ENCODE measurements around the gene ZFHX3. TPM values are rescaled to one million over a fixed set of nuclear protein-coding genes. Genes with fewer than 3 reads are reported as not detected.

ZFHX3 gene
- total and polyA plus RNA-seq, 10 of the 15 experiments (the other 5 are each of a cell fraction or from before 2014, with no cell fraction given) = 0.68 to 8.6 (median 2.0) TPM

DNA sequence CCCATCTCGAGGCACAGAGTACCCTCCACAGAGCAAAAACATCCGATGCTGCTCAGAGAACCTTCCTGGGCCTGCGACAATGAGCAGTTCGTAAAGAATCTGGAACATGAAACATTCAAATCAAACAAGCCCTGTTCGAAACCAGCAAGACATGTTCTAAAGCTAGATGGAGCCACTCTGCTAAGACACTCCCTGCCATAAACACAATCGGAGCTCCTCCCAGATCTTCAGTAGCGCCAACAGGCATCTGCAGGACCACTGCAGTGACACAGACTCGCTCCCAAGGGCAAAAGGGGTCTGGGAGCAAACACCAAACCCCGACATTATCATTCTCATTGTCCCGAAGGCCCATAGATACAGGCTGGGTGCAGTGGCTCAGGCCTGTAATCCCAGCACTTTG, 108.7 kb downstream of the ZFHX3 start:
- no peak overlapping the region for H3K27ac ChIP-seq (ENCODE audit: control insufficient read depth, insufficient read depth)
- no peak overlapping the region for H3K4me3 ChIP-seq
- no peak for ATAC-seq
- DNase-seq (ENCODE audit: low read depth, low spot score) = no peak
- SMC1A ChIA-PET (ENCODE audit: uncharacterized antibody, unreplicated experiment) = no interaction called here
- no TSS peak for BruUV-seq (replicated peaks)
- no peaks in the 10 kb centered on the region for H4K20me1 ChIP-seq (ENCODE audit: control insufficient read depth, insufficient read depth)
- POLR2A ChIA-PET = no interaction called here
- H3K79me2 ChIP-seq (ENCODE audit: control insufficient read depth, insufficient read depth, low read length) = no peaks in the 10 kb centered on the region
- WGBS (ENCODE audit: insufficient coverage, insufficient replicate concordance, low lambda C conversion rate, missing lambda C conversion rate) = 77% methylated on average over 10 of the region's 10 CpGs
- H3K4me2 ChIP-seq (ENCODE audit: control insufficient read depth, insufficient read depth) = no peak overlapping the region
- RAD21 ChIA-PET (ENCODE audit: unreplicated experiment) = no interaction called here
- no peak for FAIRE-seq
- H3K36me3 ChIP-seq (ENCODE audit: control insufficient read depth in 2 of 2, insufficient read depth in 2 of 2, low read length in 1 of 2) = no peaks in the 10 kb centered on the region; a peak in 1 of 4 replicates
- no peaks in the 10 kb centered on the region for H3K27me3 ChIP-seq (replicated peaks in 1 of 2; ENCODE audit: control insufficient read depth in 2 of 2, insufficient read depth in 2 of 2, low read length in 1 of 2)
- no peak overlapping the region for H2AFZ ChIP-seq (ENCODE audit: control insufficient read depth, low read depth, low read length)
- TF ChIP-seq CHD4 (IDR thresholded peaks at IDR 0.05) = no peak
- no peak for TF ChIP-seq JUNB (IDR thresholded peaks at IDR 0.05)
- no peak for TF ChIP-seq ZZZ3 (IDR thresholded peaks at IDR 0.05; ENCODE audit: control insufficient read depth, insufficient read length, low read depth)
- TF ChIP-seq MLLT1 (IDR thresholded peaks at IDR 0.05) = no peak
- no peak for TF ChIP-seq SMAD1 (IDR thresholded peaks at IDR 0.05; ENCODE audit: low read depth, partially characterized antibody)
- TF ChIP-seq NR2F1 (conservative IDR thresholded peaks at IDR 0.05) = no peak
- no peak for TF ChIP-seq WRNIP1 (IDR thresholded peaks at IDR 0.05; ENCODE audit: borderline replicate concordance, low read depth, low read length)
- no peak for TF ChIP-seq ASH2L (IDR thresholded peaks at IDR 0.05; ENCODE audit: borderline replicate concordance, low read depth)
- in situ Hi-C loops (cut with MboI) (no loop called here), intact Hi-C loops (cut with micrococcal nuclease; ENCODE audit: unreplicated experiment) (no loop called here)
- H3K4me1 ChIP-seq (ENCODE audit: control insufficient read depth, insufficient read depth, low read length) = no peaks in the 10 kb centered on the region
- H3K9me3 ChIP-seq (replicated peaks; ENCODE audit: control insufficient read depth, insufficient read depth, low read length) = no peaks in the 10 kb centered on the region
- no peak overlapping the region for H3K9ac ChIP-seq (ENCODE audit: control insufficient read depth, insufficient read depth, low read length)
- CTCF ChIA-PET = interaction anchor here (0.5 kb wide), 1 partner anchor 1501 kb away, joined by 3 read pairs; no protein-coding TSS in a partner anchor

- no peaks in the 10 kb centered on the region for H3K4me1 ChIP-seq (ENCODE audit: control insufficient read depth, insufficient read depth, low read length)
- no peak for ATAC-seq
- H4K20me1 ChIP-seq (ENCODE audit: control insufficient read depth, insufficient read depth) = no peaks in the 10 kb centered on the region
- H3K36me3 ChIP-seq (ENCODE audit: control insufficient read depth in 2 of 2, insufficient read depth in 2 of 2, low read length in 1 of 2) = no peaks in the 10 kb centered on the region; a peak in 1 of 4 replicates
- DNase-seq (ENCODE audit: low read depth, low spot score) = no peak
- no peaks in the 10 kb centered on the region for H3K27me3 ChIP-seq (replicated peaks in 1 of 2; ENCODE audit: control insufficient read depth in 2 of 2, insufficient read depth in 2 of 2, low read length in 1 of 2)
- H3K9me3 ChIP-seq (replicated peaks; ENCODE audit: control insufficient read depth, insufficient read depth, low read length) = no peaks in the 10 kb centered on the region
- no peak for TF ChIP-seq SREBF1 (IDR thresholded peaks at IDR 0.05; ENCODE audit: low read length)
- no peak for TF ChIP-seq FOXK2 (IDR thresholded peaks at IDR 0.05)
- TF ChIP-seq SRF (IDR thresholded peaks at IDR 0.05; ENCODE audit: low read depth in 2 of 2, low read length in 2 of 2) = no peak
- TF ChIP-seq MXI1 (IDR thresholded peaks at IDR 0.05; ENCODE audit: low read depth, low read length) = no peak
- no peak for TF ChIP-seq ASH2L (IDR thresholded peaks at IDR 0.05; ENCODE audit: borderline replicate concordance, low read depth)
- TF ChIP-seq JUND (IDR thresholded peaks at IDR 0.05; ENCODE audit: low read depth, low read length) = no peak
- H3K27ac ChIP-seq (ENCODE audit: control insufficient read depth, insufficient read depth) = no peak overlapping the region
- BruUV-seq (replicated peaks) = no TSS peak
- intact Hi-C loops (cut with micrococcal nuclease; ENCODE audit: unreplicated experiment) = no loop called here
- H2AFZ ChIP-seq (ENCODE audit: control insufficient read depth, low read depth, low read length) = no peak overlapping the region
- WGBS (ENCODE audit: insufficient coverage, insufficient replicate concordance, low lambda C conversion rate, missing lambda C conversion rate) = 72% methylated on average over 7 of the region's 7 CpGs
- H3K4me2 ChIP-seq (ENCODE audit: control insufficient read depth, insufficient read depth) = no peak overlapping the region
- CTCF ChIA-PET = no interaction called here
- in situ Hi-C loops (cut with MboI) = no loop called here
- FAIRE-seq = no peak
- RAD21 ChIA-PET (ENCODE audit: unreplicated experiment) = no interaction called here
- H3K4me3 ChIP-seq = no peak overlapping the region
- H3K79me2 ChIP-seq (ENCODE audit: control insufficient read depth, insufficient read depth, low read length) = no peaks in the 10 kb centered on the region
- POLR2A ChIA-PET = no interaction called here
- H3K9ac ChIP-seq (ENCODE audit: control insufficient read depth, insufficient read depth, low read length) = no peak overlapping the region
- SMC1A ChIA-PET (ENCODE audit: uncharacterized antibody, unreplicated experiment) = no interaction called here
These were observed 109.1 kb downstream of the ZFHX3 start for GRCh38 chr16:72938795-72939164.
